Measurements from ENCODE around the gene LST1. TPM values are rescaled to one million over a fixed set of nuclear protein-coding genes. Genes with fewer than 3 reads are reported as not detected.

Gene LST1
- total RNA-seq, 3 donors from 2014 or later (not counting 1 experiment from before 2014, with no cell fraction given), result 25.4 to 120 (median 50.5) TPM

- peak overlapping the region; percentile 84 for H3K4me3 Mint-ChIP-seq
- peaks cover 95% of the 10 kb centered on the region for H3K4me1 ChIP-seq (ENCODE audit: control insufficient read depth, insufficient read depth, low read length)
- H3K36me3 Mint-ChIP-seq, result no peaks in the 10 kb centered on the region
- peaks cover 83 to 92% of the 10 kb centered on the region in 2 donors for H3K4me1 Mint-ChIP-seq
- H3K27me3 ChIP-seq (ENCODE audit: control insufficient read depth, insufficient read depth, low read length), result no peaks in the 10 kb centered on the region
- peak overlapping the region; percentile 95 to 99 for H3K27ac Mint-ChIP-seq
- H3K4me3 ChIP-seq (ENCODE audit: low read length), result peak overlapping the region; percentile 42
- H3K9me3 ChIP-seq (ENCODE audit: control insufficient read depth, insufficient read depth, low read length), result no peaks in the 10 kb centered on the region
- H3K27me3 Mint-ChIP-seq (ENCODE audit: low read depth in 2 of 2), result no peaks in the 10 kb centered on the region
- TF ChIP-seq, protein P1, sequence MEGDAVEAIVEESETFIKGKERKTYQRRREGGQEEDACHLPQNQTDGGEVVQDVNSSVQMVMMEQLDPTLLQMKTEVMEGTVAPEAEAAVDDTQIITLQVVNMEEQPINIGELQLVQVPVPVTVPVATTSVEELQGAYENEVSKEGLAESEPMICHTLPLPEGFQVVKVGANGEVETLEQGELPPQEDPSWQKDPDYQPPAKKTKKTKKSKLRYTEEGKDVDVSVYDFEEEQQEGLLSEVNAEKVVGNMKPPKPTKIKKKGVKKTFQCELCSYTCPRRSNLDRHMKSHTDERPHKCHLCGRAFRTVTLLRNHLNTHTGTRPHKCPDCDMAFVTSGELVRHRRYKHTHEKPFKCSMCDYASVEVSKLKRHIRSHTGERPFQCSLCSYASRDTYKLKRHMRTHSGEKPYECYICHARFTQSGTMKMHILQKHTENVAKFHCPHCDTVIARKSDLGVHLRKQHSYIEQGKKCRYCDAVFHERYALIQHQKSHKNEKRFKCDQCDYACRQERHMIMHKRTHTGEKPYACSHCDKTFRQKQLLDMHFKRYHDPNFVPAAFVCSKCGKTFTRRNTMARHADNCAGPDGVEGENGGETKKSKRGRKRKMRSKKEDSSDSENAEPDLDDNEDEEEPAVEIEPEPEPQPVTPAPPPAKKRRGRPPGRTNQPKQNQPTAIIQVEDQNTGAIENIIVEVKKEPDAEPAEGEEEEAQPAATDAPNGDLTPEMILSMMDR (IDR thresholded peaks at IDR 0.05), result no peak
- WGBS (ENCODE audit: insufficient coverage), result 46% methylated on average over 6 of the region's 8 CpGs
- H3K9me3 Mint-ChIP-seq, result no peaks in the 10 kb centered on the region
- intact Hi-C loops (cut with micrococcal nuclease), result no loop called here
- ATAC-seq (no peak), DNase-seq (peak in 1 of 2 donors; percentile 39)
- peaks cover 10% of the 10 kb centered on the region for H3K36me3 ChIP-seq (ENCODE audit: control insufficient read depth, insufficient read depth, low read length)
- H3K27ac ChIP-seq (ENCODE audit: low read length), result peak overlapping the region; percentile 94
These were observed 10.0 kb upstream of the LST1 start for GRCh38 chr6:31575952-31576685.

- Histone ChIP-seq H3K36me3 (ENCODE audit: control insufficient read depth, insufficient read depth, low read length) (peaks cover 10% of the 10 kb centered on the region), H3K4me3 (ENCODE audit: low read length) (peak overlapping the region; percentile 42), H3K9me3 (ENCODE audit: control insufficient read depth, insufficient read depth, low read length) (no peaks in the 10 kb centered on the region), H3K27ac (ENCODE audit: low read length) (peak overlapping the region; percentile 94), H3K27me3 (ENCODE audit: control insufficient read depth, insufficient read depth, low read length) (no peaks in the 10 kb centered on the region), H3K4me1 (ENCODE audit: control insufficient read depth, insufficient read depth, low read length) (peaks cover 89% of the 10 kb centered on the region)
- 47% methylated on average over 18 of the region's 19 CpGs for WGBS (ENCODE audit: insufficient coverage)
- Mint-ChIP-seq H3K4me3 (peak overlapping the region; percentile 84), H3K27me3 (ENCODE audit: low read depth in 2 of 2) (no peaks in the 10 kb centered on the region), H3K4me1 (peaks cover 85 to 95% of the 10 kb centered on the region in 2 donors), H3K9me3 (no peaks in the 10 kb centered on the region), H3K36me3 (no peaks in the 10 kb centered on the region), H3K27ac (peak overlapping the region; percentile 95 to 99)
- DNase-seq, result peak in 1 of 2 donors; percentile 75
- intact Hi-C loops (cut with micrococcal nuclease), result no loop called here
- ATAC-seq, result peak; percentile 11 to 38 (median 36)
- TF ChIP-seq, protein P1 (IDR thresholded peaks at IDR 0.05), result no peak
These were observed 9.0 kb upstream of the LST1 start for GRCh38 chr6:31576897-31577578.

DNA sequence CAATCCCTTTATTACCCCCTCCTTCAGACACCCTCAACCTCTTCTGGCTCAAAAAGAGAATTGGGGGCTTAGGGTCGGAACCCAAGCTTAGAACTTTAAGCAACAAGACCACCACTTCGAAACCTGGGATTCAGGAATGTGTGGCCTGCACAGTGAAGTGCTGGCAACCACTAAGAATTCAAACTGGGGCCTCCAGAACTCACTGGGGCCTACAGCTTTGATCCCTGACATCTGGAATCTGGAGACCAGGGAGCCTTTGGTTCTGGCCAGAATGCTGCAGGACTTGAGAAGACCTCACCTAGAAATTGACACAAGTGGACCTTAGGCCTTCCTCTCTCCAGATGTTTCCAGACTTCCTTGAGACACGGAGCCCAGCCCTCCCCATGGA is 8.5 kb upstream of the LST1 start:
- ATAC-seq, result no peak
- Mint-ChIP-seq H3K4me3 (peak overlapping the region; percentile 84), H3K27me3 (ENCODE audit: low read depth in 2 of 2) (no peaks in the 10 kb centered on the region), H3K9me3 (no peaks in the 10 kb centered on the region), H3K36me3 (no peaks in the 10 kb centered on the region), H3K27ac (peak overlapping the region; percentile 95 to 99), H3K4me1 (peaks cover 85 to 95% of the 10 kb centered on the region in 2 donors)
- no peaks in the 10 kb centered on the region for H3K9me3 ChIP-seq (ENCODE audit: control insufficient read depth, insufficient read depth, low read length)
- intact Hi-C loops (cut with micrococcal nuclease), result no loop called here
- TF ChIP-seq, protein P1 (IDR thresholded peaks at IDR 0.05), result no peak
- DNase-seq, result peak in 1 of 2 donors; percentile 6
- H3K27me3 ChIP-seq (ENCODE audit: control insufficient read depth, insufficient read depth, low read length), result no peaks in the 10 kb centered on the region
- peak overlapping the region; percentile 42 for H3K4me3 ChIP-seq (ENCODE audit: low read length)
- 62% methylated on average over 2 of the region's 3 CpGs for whole genome bisulfite sequencing (ENCODE audit: insufficient coverage)
- peaks cover 10% of the 10 kb centered on the region for H3K36me3 ChIP-seq (ENCODE audit: control insufficient read depth, insufficient read depth, low read length)
- peaks cover 89% of the 10 kb centered on the region for H3K4me1 ChIP-seq (ENCODE audit: control insufficient read depth, insufficient read depth, low read length)
- H3K27ac ChIP-seq (ENCODE audit: low read length), result peak overlapping the region; percentile 94

All from natural killer cell (primary cell).